GM18951 (cell line): Measurements from ENCODE around the gene METTL23.
A peak's percentile ranks its signal among the peaks of the same experiment; 100 is the strongest.
"Not testable (repeated sequence)": the region's sequence is repeated elsewhere in the genome, so short reads cannot be mapped to it uniquely, and the experiment has no call there.

Experiments used
- POLR2A ChIP-seq: IDR thresholded peaks from 4 replicates; pipeline ENCODE4 v1.6.1; 2011; ENCODE audit warnings: mild to moderate bottlenecking; ENCODE audit not compliant: insufficient read length, insufficient read depth; ENCODE audit errors: extremely low read depth
- in situ Hi-C: fragments of 300-500 bp; cut with MboI; formaldehyde crosslinking; loops from one replicate; pipeline ENCODE4 v1.12.0; 2022; ENCODE audit warnings: low sequenced_read_pairs, mixed read lengths, inconsistent platforms; ENCODE audit not compliant: unreplicated experiment

The METTL23 gene

GRCh38 chr17:76737676-76738467, 11.2 kb downstream of the METTL23 start, which contains the start of gene MFSD11:
TSS of gene MFSD11 (plus strand) at chr17:76738119. CDS start at chr17:76738353, 234 bp downstream.
- peak; percentile 42 for TF ChIP-seq POLR2A
- in situ Hi-C loops: no loop called here

GRCh38 chr17:76738468-76738850, 11.8 kb downstream of the METTL23 start:
- in situ Hi-C loops: no loop called here
- TF ChIP-seq POLR2A: no peak

- in situ Hi-C loops: not testable (repeated sequence)
Measured at GRCh38 chr17:76739568-76740115, 13.0 kb downstream of the METTL23 start.

GRCh38 chr17:76740329-76741118, 13.9 kb downstream of the METTL23 start:
- TF ChIP-seq POLR2A: no peak
- in situ Hi-C loops: no loop called here

GRCh38 chr17:76742958-76743357, 16.3 kb downstream of the METTL23 start:
- no peak for TF ChIP-seq POLR2A
- in situ Hi-C loops: no loop called here

- TF ChIP-seq POLR2A: no peak
- in situ Hi-C loops: no loop called here
Measured at GRCh38 chr17:76744747-76745146, 18.1 kb downstream of the METTL23 start.

- in situ Hi-C loops: not testable (repeated sequence)
Measured at GRCh38 chr17:76745785-76746184, 19.1 kb downstream of the METTL23 start.

- TF ChIP-seq POLR2A: no peak
- in situ Hi-C loops: no loop called here
Measured at GRCh38 chr17:76747716-76748363, 21.2 kb downstream of the METTL23 start.

GRCh38 chr17:76748657-76749056, 22.0 kb downstream of the METTL23 start:
- in situ Hi-C loops: no loop called here
- no peak for TF ChIP-seq POLR2A

- no peak for TF ChIP-seq POLR2A
- in situ Hi-C loops: no loop called here
Measured at GRCh38 chr17:76751416-76751993, 24.9 kb downstream of the METTL23 start.

GRCh38 chr17:76752006-76752405, 25.4 kb downstream of the METTL23 start:
- TF ChIP-seq POLR2A: no peak
- in situ Hi-C loops: no loop called here

- no peak for TF ChIP-seq POLR2A
- in situ Hi-C loops: no loop called here
Measured at GRCh38 chr17:76753061-76753961, 26.7 kb downstream of the METTL23 start.

GRCh38 chr17:76755285-76755684, 28.6 kb downstream of the METTL23 start:
- no peak for TF ChIP-seq POLR2A
- in situ Hi-C loops: no loop called here
